ENCODE data around the gene CETN2. TPM values are rescaled to one million over a fixed set of nuclear protein-coding genes. Genes with fewer than 3 reads are reported as not detected.

The CETN2 gene
- total RNA-seq: 10 to 100 TPM; 11.1 to 11.6 TPM

GRCh38 chrX:152830312-152831305, at the start of gene CETN2, which contains the start of gene NSDHL:
Gene CETN2 (minus strand): TSS chrX:152830757. CDS start chrX:152830710, 47 bp downstream.
Gene NSDHL (plus strand): TSS chrX:152831063. CDS start chrX:152846325, 15,262 bp downstream.
- POLR2A ChIA-PET: interaction anchor here (0.5 kb wide), 1 partner anchor 1571 kb away, joined by 4 read pairs; no protein-coding TSS in a partner anchor
- no peaks in the 10 kb centered on the region for H3K9me3 Mint-ChIP-seq (ENCODE audit: insufficient read depth)
- ATAC-seq: peak; percentile 97
- DNase-seq: peak; percentile 95
- CTCF ChIA-PET: interaction anchor here (1.2 to 2.5 kb wide), 2 partner anchors 9 to 13 kb away, joined by 6 to 12 read pairs; no protein-coding TSS in a partner anchor
- peaks cover 19% of the 10 kb centered on the region for H3K4me1 Mint-ChIP-seq (ENCODE audit: low read depth)
- H3K27ac Mint-ChIP-seq: peak within 1 kb of the TSS; percentile 90
- peak within 1 kb of the TSS; percentile 92 for H3K4me3 Mint-ChIP-seq
- H3K36me3 Mint-ChIP-seq (ENCODE audit: low read depth): peaks cover 11% of the 10 kb centered on the region
- H3K27me3 Mint-ChIP-seq (ENCODE audit: low read depth): no peaks in the 10 kb centered on the region

GRCh38 chrX:152878976-152879755, 48.6 kb upstream of the CETN2 start:
- H3K27me3 Mint-ChIP-seq (ENCODE audit: low read depth): no peaks in the 10 kb centered on the region
- DNase-seq (no peak), ATAC-seq (no peak)
- H3K9me3 Mint-ChIP-seq (ENCODE audit: insufficient read depth): no peaks in the 10 kb centered on the region
- H3K4me3 Mint-ChIP-seq: no peak overlapping the region
- H3K4me1 Mint-ChIP-seq (ENCODE audit: low read depth): no peaks in the 10 kb centered on the region
- POLR2A ChIA-PET: no interaction called here
- no peak overlapping the region for H3K27ac Mint-ChIP-seq
- no peaks in the 10 kb centered on the region for H3K36me3 Mint-ChIP-seq (ENCODE audit: low read depth)
- CTCF ChIA-PET: no interaction called here

DNA sequence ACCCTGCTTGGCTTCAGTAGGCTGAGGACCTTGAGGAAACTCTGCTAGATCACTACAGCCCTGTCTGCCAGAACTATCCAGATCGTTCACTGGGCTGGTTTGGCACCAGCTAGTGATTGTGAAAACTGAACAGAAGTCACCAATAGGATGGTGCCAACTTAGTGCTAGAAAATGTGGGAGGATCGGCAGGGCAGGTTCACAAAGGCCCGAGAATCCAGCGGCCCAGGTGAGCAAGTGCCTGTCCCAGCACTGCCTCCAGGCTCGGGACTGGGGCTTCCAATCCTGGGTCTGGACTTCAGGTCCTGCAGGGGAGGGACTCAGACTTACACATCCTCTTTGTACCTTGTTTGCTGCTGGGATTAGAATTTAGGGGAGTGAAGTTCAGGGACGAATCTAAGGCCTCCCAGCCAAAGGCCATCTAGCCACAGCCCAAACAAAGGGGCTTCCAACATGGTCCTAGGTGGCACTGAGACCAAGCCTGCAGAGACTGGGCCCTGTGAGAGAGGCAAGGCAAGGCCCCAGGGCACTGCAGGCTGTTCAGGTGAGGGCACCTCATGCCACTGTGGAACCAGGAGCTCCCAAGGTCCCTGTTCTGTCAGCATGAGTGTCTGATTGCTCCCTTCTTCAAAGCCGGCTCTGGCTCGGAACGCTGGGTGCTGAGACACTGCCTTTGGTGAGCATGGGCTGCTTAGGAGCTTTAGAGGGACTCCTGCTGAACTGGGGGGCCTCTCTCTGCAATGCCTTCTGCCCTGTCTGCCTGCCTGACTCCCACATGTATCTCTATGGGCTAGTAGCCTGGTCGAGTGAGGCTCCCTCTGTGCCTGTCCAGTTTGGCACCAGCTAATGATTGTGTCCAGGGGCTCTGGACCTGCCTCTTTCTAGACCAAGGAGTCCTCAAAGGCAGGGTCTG, 46.6 kb upstream of the CETN2 start:
- CTCF ChIA-PET: no interaction called here
- Mint-ChIP-seq H3K27ac (no peak overlapping the region), H3K4me1 (ENCODE audit: low read depth) (peaks cover under 1% of the 10 kb centered on the region), H3K36me3 (ENCODE audit: low read depth) (no peaks in the 10 kb centered on the region), H3K9me3 (ENCODE audit: insufficient read depth) (no peaks in the 10 kb centered on the region), H3K27me3 (ENCODE audit: low read depth) (no peaks in the 10 kb centered on the region), H3K4me3 (no peak overlapping the region)
- POLR2A ChIA-PET: no interaction called here
- DNase-seq (no peak), ATAC-seq (no peak)

- no peak for ATAC-seq
- Mint-ChIP-seq H3K27me3 (ENCODE audit: low read depth) (no peaks in the 10 kb centered on the region), H3K9me3 (ENCODE audit: insufficient read depth) (no peaks in the 10 kb centered on the region), H3K4me1 (ENCODE audit: low read depth) (peaks cover 7% of the 10 kb centered on the region), H3K36me3 (ENCODE audit: low read depth) (peaks cover 8% of the 10 kb centered on the region), H3K27ac (no peak overlapping the region), H3K4me3 (no peak overlapping the region)
- no peak for DNase-seq
- CTCF ChIA-PET: no interaction called here
- POLR2A ChIA-PET: no interaction called here
Observed at GRCh38 chrX:152873361-152873760, 42.8 kb upstream of the CETN2 start.

DNA sequence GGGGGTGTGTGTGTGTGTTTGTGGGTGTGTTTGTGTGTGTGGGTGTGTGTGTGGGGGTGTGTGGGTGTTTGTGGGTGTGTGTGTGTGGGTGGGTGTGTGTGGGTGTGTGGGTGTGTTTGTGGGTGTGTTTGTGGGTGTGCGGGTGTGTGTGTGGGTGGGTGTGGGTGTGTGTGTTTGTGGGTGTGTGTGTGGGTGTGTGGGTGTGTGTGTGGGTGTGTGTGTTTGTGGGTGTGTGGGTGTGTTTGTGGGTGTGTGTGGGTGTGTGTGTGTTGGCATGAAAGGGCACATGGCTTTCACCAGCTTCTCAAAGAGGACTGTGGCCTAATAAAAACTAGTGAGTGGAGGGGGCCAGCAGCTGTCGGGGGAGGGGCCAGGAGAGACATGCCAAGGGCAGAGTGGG, 42.0 kb upstream of the CETN2 start:
- Mint-ChIP-seq H3K4me1 (ENCODE audit: low read depth) (peaks cover 7% of the 10 kb centered on the region), H3K27me3 (ENCODE audit: low read depth) (no peaks in the 10 kb centered on the region), H3K9me3 (ENCODE audit: insufficient read depth) (no peaks in the 10 kb centered on the region), H3K36me3 (ENCODE audit: low read depth) (peaks cover 8% of the 10 kb centered on the region), H3K27ac (no peak overlapping the region), H3K4me3 (no peak overlapping the region)
- ChIA-PET CTCF (no interaction called here), POLR2A (no interaction called here)
- ATAC-seq: no peak
- DNase-seq: no peak

- no peak for DNase-seq
- H3K36me3 Mint-ChIP-seq (ENCODE audit: low read depth): peaks cover 8% of the 10 kb centered on the region
- H3K4me1 Mint-ChIP-seq (ENCODE audit: low read depth): peaks cover 7% of the 10 kb centered on the region
- H3K9me3 Mint-ChIP-seq (ENCODE audit: insufficient read depth): no peaks in the 10 kb centered on the region
- POLR2A ChIA-PET: no interaction called here
- H3K27ac Mint-ChIP-seq: no peak overlapping the region
- no peaks in the 10 kb centered on the region for H3K27me3 Mint-ChIP-seq (ENCODE audit: low read depth)
- ATAC-seq: no peak
- no peak overlapping the region for H3K4me3 Mint-ChIP-seq
- CTCF ChIA-PET: no interaction called here
Observed at GRCh38 chrX:152871260-152871659, 40.7 kb upstream of the CETN2 start.

- ATAC-seq: no peak
- H3K27me3 Mint-ChIP-seq (ENCODE audit: low read depth): no peaks in the 10 kb centered on the region
- ChIA-PET POLR2A (no interaction called here), CTCF (no interaction called here)
- no peak for DNase-seq
- H3K4me1 Mint-ChIP-seq (ENCODE audit: low read depth): peaks cover 7% of the 10 kb centered on the region
- no peaks in the 10 kb centered on the region for H3K9me3 Mint-ChIP-seq (ENCODE audit: insufficient read depth)
- H3K4me3 Mint-ChIP-seq: no peak overlapping the region
- H3K27ac Mint-ChIP-seq: no peak overlapping the region
- peaks cover 8% of the 10 kb centered on the region for H3K36me3 Mint-ChIP-seq (ENCODE audit: low read depth)
Observed at GRCh38 chrX:152869972-152870371, 39.4 kb upstream of the CETN2 start.

GRCh38 chrX:152866386-152866785, 35.8 kb upstream of the CETN2 start:
- POLR2A ChIA-PET: no interaction called here
- CTCF ChIA-PET: no interaction called here
- no peak overlapping the region for H3K4me3 Mint-ChIP-seq
- ATAC-seq: no peak
- H3K27ac Mint-ChIP-seq: no peak overlapping the region
- H3K36me3 Mint-ChIP-seq (ENCODE audit: low read depth): peaks cover 13% of the 10 kb centered on the region
- no peaks in the 10 kb centered on the region for H3K9me3 Mint-ChIP-seq (ENCODE audit: insufficient read depth)
- no peaks in the 10 kb centered on the region for H3K27me3 Mint-ChIP-seq (ENCODE audit: low read depth)
- H3K4me1 Mint-ChIP-seq (ENCODE audit: low read depth): no peaks in the 10 kb centered on the region
- no peak for DNase-seq

GRCh38 chrX:152865232-152865920, 34.8 kb upstream of the CETN2 start:
- CTCF ChIA-PET: no interaction called here
- ATAC-seq: no peak
- Mint-ChIP-seq H3K4me1 (ENCODE audit: low read depth) (no peaks in the 10 kb centered on the region), H3K36me3 (ENCODE audit: low read depth) (peaks cover 13% of the 10 kb centered on the region), H3K27ac (no peak overlapping the region), H3K4me3 (no peak overlapping the region), H3K27me3 (ENCODE audit: low read depth) (no peaks in the 10 kb centered on the region), H3K9me3 (ENCODE audit: insufficient read depth) (no peaks in the 10 kb centered on the region)
- no peak for DNase-seq
- POLR2A ChIA-PET: no interaction called here

GRCh38 chrX:152861826-152862225, 31.3 kb upstream of the CETN2 start:
- ATAC-seq: no peak
- Mint-ChIP-seq H3K27me3 (ENCODE audit: low read depth) (no peaks in the 10 kb centered on the region), H3K4me1 (ENCODE audit: low read depth) (no peaks in the 10 kb centered on the region), H3K27ac (no peak overlapping the region), H3K9me3 (ENCODE audit: insufficient read depth) (no peaks in the 10 kb centered on the region), H3K36me3 (ENCODE audit: low read depth) (peaks cover 9% of the 10 kb centered on the region), H3K4me3 (no peak overlapping the region)
- no peak for DNase-seq
- ChIA-PET CTCF (no interaction called here), POLR2A (no interaction called here)

DNA sequence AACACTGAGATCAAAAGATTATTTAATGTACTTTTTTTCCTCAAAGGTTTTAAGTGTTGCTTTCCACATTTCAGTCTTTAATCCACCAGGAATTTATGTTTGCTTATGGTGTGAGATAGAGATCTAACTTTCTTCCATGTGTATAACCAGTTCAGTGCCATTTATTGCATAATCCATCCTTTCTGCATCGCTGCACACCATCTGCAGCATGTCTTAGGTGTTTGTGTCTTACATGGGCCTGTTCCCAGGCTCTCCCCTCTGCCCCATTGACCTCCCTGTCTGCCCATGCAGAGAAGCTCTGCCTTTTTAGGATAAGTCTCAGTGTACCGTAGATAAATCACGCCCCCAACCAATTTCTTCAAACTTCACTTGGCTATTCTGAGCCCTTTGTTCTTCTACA, 30.6 kb upstream of the CETN2 start:
- no peaks in the 10 kb centered on the region for H3K4me1 Mint-ChIP-seq (ENCODE audit: low read depth)
- no peak overlapping the region for H3K4me3 Mint-ChIP-seq
- H3K9me3 Mint-ChIP-seq (ENCODE audit: insufficient read depth): no peaks in the 10 kb centered on the region
- H3K27ac Mint-ChIP-seq: no peak overlapping the region
- H3K27me3 Mint-ChIP-seq (ENCODE audit: low read depth): no peaks in the 10 kb centered on the region
- peaks cover 9% of the 10 kb centered on the region for H3K36me3 Mint-ChIP-seq (ENCODE audit: low read depth)
- no peak for ATAC-seq
- ChIA-PET CTCF (no interaction called here), POLR2A (no interaction called here)
- DNase-seq: no peak
